Measurements from ENCODE around the gene PDE7B. TPM values are rescaled to one million over a fixed set of nuclear protein-coding genes. Genes with fewer than 3 reads are reported as not detected.

The PDE7B gene
- total and polyA plus RNA-seq, 2 of the 4 experiments (the other 2 are of a cell fraction), result 7.8 to 12.4 TPM

DNA sequence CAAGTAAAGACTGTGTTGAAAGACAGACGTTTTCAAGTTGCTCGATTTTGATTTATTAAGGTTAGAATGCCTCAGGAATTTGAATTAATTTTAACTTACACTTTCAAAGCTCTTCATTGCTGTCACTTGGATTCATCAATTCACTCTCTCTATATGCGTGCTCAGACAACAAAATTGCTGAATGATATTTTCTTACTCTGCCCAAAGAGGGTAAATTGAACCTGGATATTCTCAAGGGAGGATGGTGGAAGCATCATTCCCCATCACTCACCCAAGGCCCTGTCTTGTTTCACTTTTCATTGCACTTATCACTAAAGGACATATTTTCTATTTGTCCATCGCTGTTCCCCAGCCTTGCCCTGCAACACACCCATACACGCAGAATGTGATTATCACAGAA is 102.3 kb downstream of the PDE7B start:
- Histone ChIP-seq H2BK120ac (ENCODE audit: low read depth, low read length) (no peak overlapping the region), H3K18ac (ENCODE audit: low read depth, low read length) (no peak overlapping the region), H3K9me1 (ENCODE audit: insufficient read depth, low read length) (no peaks in the 10 kb centered on the region), H2BK5ac (ENCODE audit: low read depth, low read length, poor library complexity, severe bottlenecking) (no peak overlapping the region), H3K56ac (ENCODE audit: extremely low read depth, insufficient read depth, low read length) (no peak overlapping the region; the same call in 1 of the 2 replicates), H2AFZ (replicated peaks; ENCODE audit: low read length, poor library complexity) (no peak overlapping the region), H4K91ac (ENCODE audit: insufficient read depth, low read depth, low read length) (no peak overlapping the region), H3K27me3 (ENCODE audit: control insufficient read depth, insufficient read depth, low read length) (no peaks in the 10 kb centered on the region), H3K4ac (ENCODE audit: low read depth, low read length) (no peak overlapping the region), H4K8ac (ENCODE audit: low read depth in 2 of 2, low read length in 2 of 2) (no peak overlapping the region), H3K9ac (ENCODE audit: low read depth, low read length) (no peak overlapping the region), H2AK9ac (replicated peaks; ENCODE audit: low read depth, low read length, poor library complexity) (no peak overlapping the region), H4K20me1 (ENCODE audit: insufficient read depth, low read length) (no peaks in the 10 kb centered on the region), H4K5ac (ENCODE audit: low read depth, low read length) (no peak overlapping the region), H3K4me1 (ENCODE audit: control insufficient read depth, insufficient read depth, low read length) (no peaks in the 10 kb centered on the region), H2BK15ac (ENCODE audit: low read depth, low read length) (no peak overlapping the region), H2BK20ac (ENCODE audit: low read depth, low read length) (no peak overlapping the region), H3K4me3 (ENCODE audit: insufficient read depth, low read depth, low read length) (no peak overlapping the region), H3K27ac (ENCODE audit: insufficient read depth, low read length) (no peak overlapping the region), H3K14ac (replicated peaks; ENCODE audit: low read depth, low read length) (no peak overlapping the region), H3K36me3 (ENCODE audit: control insufficient read depth, insufficient read depth, low read length) (peaks cover 12% of the 10 kb centered on the region), H3K4me2 (ENCODE audit: low read depth, low read length) (no peak overlapping the region), H3K9me3 (ENCODE audit: control insufficient read depth, insufficient read depth, low read length) (no peaks in the 10 kb centered on the region), H3K79me1 (ENCODE audit: low read depth in 1 of 2, low read length in 2 of 2) (no peaks in the 10 kb centered on the region; a peak in 1 of 4 replicates), H3K23ac (ENCODE audit: low read depth, low read length) (no peak overlapping the region), H2AK5ac (ENCODE audit: low read depth, low read length) (no peak overlapping the region)
- in situ Hi-C loops (cut with MboI; ENCODE audit: low sequenced_read_pairs) (no loop called here), intact Hi-C loops (cut with micrococcal nuclease) (no loop called here), dilution Hi-C loops (cut with HindIII; ENCODE audit: low sequenced_read_pairs, unreplicated experiment) (no loop called here)
- TF ChIP-seq POLR2A (IDR thresholded peaks at IDR 0.05; ENCODE audit: low read depth, low read length) (no peak), SMC3 (IDR thresholded peaks at IDR 0.05; ENCODE audit: low read depth, low read length) (no peak), BHLHE40 (IDR thresholded peaks at IDR 0.05; ENCODE audit: low read depth, low read length) (no peak), FOS (IDR thresholded peaks at IDR 0.05; ENCODE audit: low read depth, low read length) (no peak), RFX5 (IDR thresholded peaks at IDR 0.05; ENCODE audit: low read depth, low read length) (no peak), MAZ (IDR thresholded peaks at IDR 0.05; ENCODE audit: borderline replicate concordance, low read depth, low read length) (no peak), MAFK (IDR thresholded peaks at IDR 0.05; ENCODE audit: low read depth, low read length) (no peak), MXI1 (IDR thresholded peaks at IDR 0.05; ENCODE audit: borderline replicate concordance, low read depth, low read length) (no peak), NFE2L2 (IDR thresholded peaks at IDR 0.05; ENCODE audit: low read depth, low read length) (no peak), RCOR1 (IDR thresholded peaks at IDR 0.05; ENCODE audit: insufficient replicate concordance, low read length) (no peak), RAD21 (IDR thresholded peaks at IDR 0.05; ENCODE audit: low read length) (no peak), CHD1 (IDR thresholded peaks at IDR 0.05; ENCODE audit: low read depth, low read length) (no peak), CEBPB (IDR thresholded peaks at IDR 0.05; ENCODE audit: low read depth, low read length) (no peak)
- TF ChIP-seq, protein P1, sequence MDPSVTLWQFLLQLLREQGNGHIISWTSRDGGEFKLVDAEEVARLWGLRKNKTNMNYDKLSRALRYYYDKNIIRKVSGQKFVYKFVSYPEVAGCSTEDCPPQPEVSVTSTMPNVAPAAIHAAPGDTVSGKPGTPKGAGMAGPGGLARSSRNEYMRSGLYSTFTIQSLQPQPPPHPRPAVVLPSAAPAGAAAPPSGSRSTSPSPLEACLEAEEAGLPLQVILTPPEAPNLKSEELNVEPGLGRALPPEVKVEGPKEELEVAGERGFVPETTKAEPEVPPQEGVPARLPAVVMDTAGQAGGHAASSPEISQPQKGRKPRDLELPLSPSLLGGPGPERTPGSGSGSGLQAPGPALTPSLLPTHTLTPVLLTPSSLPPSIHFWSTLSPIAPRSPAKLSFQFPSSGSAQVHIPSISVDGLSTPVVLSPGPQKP (IDR thresholded peaks at IDR 0.05; ENCODE audit: borderline replicate concordance, low read depth, low read length), result no peak
- TF ChIP-seq, protein P2, sequence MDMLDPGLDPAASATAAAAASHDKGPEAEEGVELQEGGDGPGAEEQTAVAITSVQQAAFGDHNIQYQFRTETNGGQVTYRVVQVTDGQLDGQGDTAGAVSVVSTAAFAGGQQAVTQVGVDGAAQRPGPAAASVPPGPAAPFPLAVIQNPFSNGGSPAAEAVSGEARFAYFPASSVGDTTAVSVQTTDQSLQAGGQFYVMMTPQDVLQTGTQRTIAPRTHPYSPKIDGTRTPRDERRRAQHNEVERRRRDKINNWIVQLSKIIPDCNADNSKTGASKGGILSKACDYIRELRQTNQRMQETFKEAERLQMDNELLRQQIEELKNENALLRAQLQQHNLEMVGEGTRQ (IDR thresholded peaks at IDR 0.05; ENCODE audit: low read depth, low read length), result no peak
- TF ChIP-seq, protein P3, sequence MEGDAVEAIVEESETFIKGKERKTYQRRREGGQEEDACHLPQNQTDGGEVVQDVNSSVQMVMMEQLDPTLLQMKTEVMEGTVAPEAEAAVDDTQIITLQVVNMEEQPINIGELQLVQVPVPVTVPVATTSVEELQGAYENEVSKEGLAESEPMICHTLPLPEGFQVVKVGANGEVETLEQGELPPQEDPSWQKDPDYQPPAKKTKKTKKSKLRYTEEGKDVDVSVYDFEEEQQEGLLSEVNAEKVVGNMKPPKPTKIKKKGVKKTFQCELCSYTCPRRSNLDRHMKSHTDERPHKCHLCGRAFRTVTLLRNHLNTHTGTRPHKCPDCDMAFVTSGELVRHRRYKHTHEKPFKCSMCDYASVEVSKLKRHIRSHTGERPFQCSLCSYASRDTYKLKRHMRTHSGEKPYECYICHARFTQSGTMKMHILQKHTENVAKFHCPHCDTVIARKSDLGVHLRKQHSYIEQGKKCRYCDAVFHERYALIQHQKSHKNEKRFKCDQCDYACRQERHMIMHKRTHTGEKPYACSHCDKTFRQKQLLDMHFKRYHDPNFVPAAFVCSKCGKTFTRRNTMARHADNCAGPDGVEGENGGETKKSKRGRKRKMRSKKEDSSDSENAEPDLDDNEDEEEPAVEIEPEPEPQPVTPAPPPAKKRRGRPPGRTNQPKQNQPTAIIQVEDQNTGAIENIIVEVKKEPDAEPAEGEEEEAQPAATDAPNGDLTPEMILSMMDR (conservative IDR thresholded peaks at IDR 0.05; ENCODE audit: low read depth, low read length), result no peak
- ChIA-PET POLR2A (ENCODE audit: unreplicated experiment) (no interaction called here), CTCF (interaction anchor here (1.1 kb wide), 1 partner anchor 12 kb away, joined by 3 read pairs; no protein-coding TSS in a partner anchor)
- no peak for DNase-seq
- 83% methylated on average over 1 of the region's 5 CpGs; no CpG with 5 or more reads in 1 of the 2 experiments for WGBS, 2 experiments (ENCODE audit: extremely low coverage in 2 of 2, insufficient read length in 1 of 2)
- BruUV-seq (replicated peaks), result no TSS peak
- ATAC-seq (ENCODE audit: low read depth), result no peak
